HL-60 (cell line): ENCODE data around the gene ANO2.

Experiments used
- DNase-seq, 2 experiments: peaks; one replicate each; pipeline ENCODE4 v3.0.0-alpha.2; 2010 to 2020; ENCODE audit warnings: low read depth in 1 of 2, low spot score in 1 of 2
- H3K27ac ChIP-seq: fragments of 250-450 bp; sonication (Bioruptor Pico); replicated peaks from 2 replicates; pipeline ENCODE4 v1.5.1; 2020; ENCODE audit warnings: mild to moderate bottlenecking, moderate library complexity
- H3K27me3 ChIP-seq: fragments of 250-450 bp; sonication (Bioruptor Pico); 2 replicates; pipeline ENCODE4 v1.5.1; 2021; ENCODE audit warnings: mild to moderate bottlenecking, moderate library complexity; ENCODE audit not compliant: insufficient read depth, poor library complexity, severe bottlenecking
- H3K4me3 ChIP-seq: replicated peaks from 2 replicates; pipeline ENCODE4 v1.5.1; 2011; ENCODE audit warnings: mild to moderate bottlenecking, control low read depth, low read length; ENCODE audit not compliant: insufficient read depth
- CTCF ChIP-seq: IDR thresholded peaks from one replicate; pipeline ENCODE4 v1.5.1; 2011; ENCODE audit warnings: low read length, control low read depth, inconsistent platforms; ENCODE audit not compliant: insufficient read depth
- GABPA ChIP-seq: IDR thresholded peaks from 2 replicates; pipeline ENCODE4 v1.6.1; 2012; ENCODE audit warnings: low read depth
- POLR2AphosphoS5 ChIP-seq: IDR thresholded peaks from 2 replicates; pipeline ENCODE4 v1.6.1; 2012; ENCODE audit warnings: low read depth
- REST ChIP-seq: IDR thresholded peaks from 2 replicates; pipeline ENCODE4 v1.6.1; 2012; ENCODE audit warnings: low read depth; ENCODE audit not compliant: insufficient replicate concordance
- SPI1 ChIP-seq: IDR thresholded peaks from 2 replicates; pipeline ENCODE4 v1.6.1; 2012; ENCODE audit warnings: low read depth, mild to moderate bottlenecking, borderline replicate concordance

Gene ANO2

GRCh38 chr12:5910790-5911548 lies 34.1 kb downstream of the ANO2 start:
- no peak for DNase-seq
- Histone ChIP-seq H3K27me3 (peaks cover 3% of the 10 kb centered on the region), H3K27ac (no peak overlapping the region), H3K4me3 (no peak overlapping the region)
- no peak for TF ChIP-seq GABPA
- TF ChIP-seq POLR2AphosphoS5: no peak
- no peak for TF ChIP-seq CTCF
- TF ChIP-seq REST: no peak
- TF ChIP-seq SPI1: no peak

GRCh38 chr12:5909560-5909959 lies 35.5 kb downstream of the ANO2 start:
- TF ChIP-seq REST: no peak
- no peak for TF ChIP-seq POLR2AphosphoS5
- TF ChIP-seq CTCF: no peak
- TF ChIP-seq SPI1: no peak
- TF ChIP-seq GABPA: no peak
- peaks cover 3% of the 10 kb centered on the region for H3K27me3 ChIP-seq
- no peak for DNase-seq
- no peak overlapping the region for H3K4me3 ChIP-seq
- H3K27ac ChIP-seq: no peak overlapping the region

GRCh38 chr12:5908251-5908650 lies 36.8 kb downstream of the ANO2 start:
- no peak overlapping the region for H3K4me3 ChIP-seq
- no peak for DNase-seq
- H3K27ac ChIP-seq: no peak overlapping the region
- peaks cover 3% of the 10 kb centered on the region for H3K27me3 ChIP-seq
- TF ChIP-seq GABPA: no peak
- no peak for TF ChIP-seq REST
- TF ChIP-seq POLR2AphosphoS5: no peak
- TF ChIP-seq SPI1: no peak
- no peak for TF ChIP-seq CTCF
